Activated T-helper 1 cell treated with Interleukin-2 at 50 U/mL for 16 hours (primary cell): ENCODE data around the gene SSX2IP.
"Not testable (repeated sequence)": the region's sequence is repeated elsewhere in the genome, so short reads cannot be mapped to it uniquely, and the experiment has no call there.

Source experiments
- DNase-seq: peaks from one replicate; pipeline ENCODE4 v3.0.0-alpha.2; 2020; ENCODE audit warnings: low read depth

Gene SSX2IP

DNA sequence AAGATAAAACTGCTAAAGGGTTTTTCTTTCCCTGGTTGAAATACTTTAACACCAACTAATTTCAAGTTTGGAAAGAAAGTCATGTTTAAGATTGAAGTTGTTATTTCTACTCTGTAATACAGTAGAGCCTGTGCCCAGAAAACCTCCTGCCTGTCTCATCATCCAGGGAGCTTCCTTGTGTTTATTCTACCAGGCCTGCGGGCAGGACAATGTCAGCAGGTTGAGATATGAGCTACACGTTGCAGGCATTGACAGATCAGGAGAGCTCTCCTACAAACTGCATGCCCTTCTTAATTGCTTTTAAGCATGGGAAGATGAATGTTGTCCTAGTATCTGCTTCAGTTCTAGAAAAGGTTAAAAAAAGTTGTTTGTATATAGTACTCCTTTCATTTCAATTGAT lies 72.9 kb downstream of the SSX2IP start:
- DNase-seq = no peak

DNA sequence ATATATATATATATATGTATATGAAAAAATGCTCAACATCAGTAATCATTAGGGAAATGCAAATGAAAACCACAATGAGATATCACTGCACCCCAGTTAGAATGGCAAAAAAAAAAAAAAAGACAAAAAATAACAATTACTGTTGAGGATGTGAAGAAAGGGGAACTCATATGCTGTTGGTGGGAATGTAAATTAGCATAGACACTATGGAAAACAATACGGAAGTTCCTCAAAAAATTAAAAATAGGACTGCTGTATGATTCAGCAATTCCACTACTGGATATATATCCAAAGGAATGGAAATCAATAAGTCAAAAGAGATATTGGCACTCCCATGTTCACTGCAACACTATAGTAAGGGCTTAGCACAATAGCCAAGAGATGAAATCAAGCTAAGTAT lies 74.5 kb downstream of the SSX2IP start:
- no peak for DNase-seq

DNA sequence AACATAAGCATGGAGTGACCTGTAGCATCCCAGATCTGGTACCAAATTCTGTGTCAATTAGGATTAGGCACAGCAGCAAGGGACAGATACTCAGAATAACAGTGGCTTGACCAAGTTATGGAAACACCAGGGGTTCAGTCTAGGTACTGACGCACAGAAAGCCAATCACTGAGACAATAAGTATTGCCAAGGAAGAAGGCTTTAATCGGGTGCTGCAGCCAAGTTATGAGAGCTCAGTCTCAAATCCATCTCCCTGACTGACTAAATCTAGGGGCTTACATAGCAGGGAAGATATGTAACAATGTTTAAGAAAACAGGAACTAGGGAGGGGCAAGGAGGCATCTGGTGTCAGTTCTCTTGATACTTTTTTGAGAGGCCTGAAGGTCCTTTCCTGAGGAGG lies 76.4 kb downstream of the SSX2IP start:
- DNase-seq = no peak

DNA sequence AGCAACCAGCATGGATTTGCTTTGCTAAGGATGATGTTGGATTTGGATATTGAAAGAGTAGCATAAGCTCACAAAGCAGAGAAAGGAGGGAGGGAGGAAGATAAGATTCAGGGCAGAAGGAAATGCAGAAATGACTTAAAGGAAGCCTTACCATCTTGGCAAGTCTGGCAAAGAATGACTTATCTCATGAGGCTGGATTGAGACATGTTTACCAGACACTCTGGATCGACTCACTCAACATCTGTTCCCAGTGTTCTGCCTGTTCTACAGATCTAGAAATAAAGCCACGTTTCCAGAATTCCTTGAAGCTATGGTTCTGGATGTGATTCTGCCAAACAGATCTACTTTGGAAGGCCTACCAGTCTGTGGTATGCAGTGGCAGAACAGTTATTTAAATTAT lies 77.2 kb downstream of the SSX2IP start:
- no peak for DNase-seq

DNA sequence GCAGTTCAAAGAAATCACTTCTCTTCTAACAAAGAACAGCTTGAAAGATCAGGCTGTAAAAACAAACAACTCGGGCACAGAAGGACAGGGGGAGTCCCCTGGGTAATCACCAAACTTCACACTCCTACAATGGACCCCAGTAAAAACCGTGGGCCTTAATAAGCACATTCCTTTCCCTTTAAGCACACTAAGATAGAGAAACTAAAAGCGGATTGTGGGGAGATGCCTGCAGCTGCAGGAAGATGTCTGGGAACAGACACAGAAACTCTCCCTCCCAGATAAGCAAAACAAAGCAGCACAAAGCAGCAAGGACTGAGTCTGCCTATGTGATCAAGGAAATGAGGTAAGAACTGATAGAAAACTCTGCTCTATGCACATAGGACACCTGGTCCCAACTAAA lies 78.5 kb downstream of the SSX2IP start:
- DNase-seq = no peak

DNA sequence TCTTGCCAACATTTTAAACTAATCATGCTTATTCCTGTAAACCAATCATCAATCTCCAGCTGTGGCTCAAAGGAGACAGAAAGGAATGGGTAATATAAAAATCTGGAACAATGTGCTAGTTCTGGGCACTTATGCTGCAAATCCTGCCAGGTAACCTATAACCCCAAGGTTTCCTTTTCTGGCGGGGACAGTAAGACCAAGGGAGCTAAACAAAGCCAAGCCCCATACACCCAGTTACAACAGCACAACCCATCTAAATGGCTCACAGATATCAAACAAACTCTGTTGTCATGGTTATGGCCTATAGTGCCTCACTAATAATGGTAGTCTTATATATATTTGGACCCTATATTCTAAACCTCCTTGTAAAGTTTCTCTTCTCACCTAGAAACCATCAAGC lies 79.2 kb downstream of the SSX2IP start:
- no peak for DNase-seq

DNA sequence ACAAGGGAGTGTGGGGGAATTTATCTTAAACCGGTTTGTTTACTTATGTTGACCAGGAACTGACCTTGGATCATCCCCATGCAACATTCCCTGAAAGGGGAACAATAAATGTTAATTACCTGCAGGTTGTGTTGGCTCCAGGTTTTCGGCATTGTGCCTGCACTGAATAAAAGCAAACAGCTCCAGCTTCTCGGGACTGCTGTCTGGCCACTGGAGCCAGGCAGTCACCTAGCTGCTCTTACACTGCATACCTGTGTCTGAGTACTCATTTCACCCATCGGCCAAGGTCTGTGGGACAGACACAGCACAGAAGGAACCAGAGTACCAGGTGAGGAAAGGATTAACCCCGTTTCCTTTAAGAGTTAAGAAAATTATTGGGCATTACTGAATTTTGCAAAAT lies 83.3 kb downstream of the SSX2IP start:
- DNase-seq = no peak

DNA sequence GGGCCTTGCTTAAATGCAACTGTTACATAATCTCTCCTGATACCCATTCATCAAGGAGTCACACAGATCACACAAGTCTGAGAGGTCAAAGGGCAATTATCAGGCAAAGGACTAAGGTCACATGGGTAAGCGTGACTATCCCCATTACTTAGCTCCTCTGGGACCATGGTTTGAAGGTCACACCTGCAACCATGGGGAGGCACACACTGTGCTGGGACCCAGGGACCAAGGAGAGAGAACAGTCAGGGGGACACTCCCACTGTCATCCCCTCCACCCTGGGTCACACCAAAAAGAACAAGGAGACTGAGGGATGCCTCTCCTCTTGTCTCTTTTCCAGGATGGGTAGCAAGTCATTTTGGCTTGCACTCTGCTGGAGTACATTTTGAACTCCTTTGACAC lies 85.1 kb downstream of the SSX2IP start:
- DNase-seq = no peak

DNA sequence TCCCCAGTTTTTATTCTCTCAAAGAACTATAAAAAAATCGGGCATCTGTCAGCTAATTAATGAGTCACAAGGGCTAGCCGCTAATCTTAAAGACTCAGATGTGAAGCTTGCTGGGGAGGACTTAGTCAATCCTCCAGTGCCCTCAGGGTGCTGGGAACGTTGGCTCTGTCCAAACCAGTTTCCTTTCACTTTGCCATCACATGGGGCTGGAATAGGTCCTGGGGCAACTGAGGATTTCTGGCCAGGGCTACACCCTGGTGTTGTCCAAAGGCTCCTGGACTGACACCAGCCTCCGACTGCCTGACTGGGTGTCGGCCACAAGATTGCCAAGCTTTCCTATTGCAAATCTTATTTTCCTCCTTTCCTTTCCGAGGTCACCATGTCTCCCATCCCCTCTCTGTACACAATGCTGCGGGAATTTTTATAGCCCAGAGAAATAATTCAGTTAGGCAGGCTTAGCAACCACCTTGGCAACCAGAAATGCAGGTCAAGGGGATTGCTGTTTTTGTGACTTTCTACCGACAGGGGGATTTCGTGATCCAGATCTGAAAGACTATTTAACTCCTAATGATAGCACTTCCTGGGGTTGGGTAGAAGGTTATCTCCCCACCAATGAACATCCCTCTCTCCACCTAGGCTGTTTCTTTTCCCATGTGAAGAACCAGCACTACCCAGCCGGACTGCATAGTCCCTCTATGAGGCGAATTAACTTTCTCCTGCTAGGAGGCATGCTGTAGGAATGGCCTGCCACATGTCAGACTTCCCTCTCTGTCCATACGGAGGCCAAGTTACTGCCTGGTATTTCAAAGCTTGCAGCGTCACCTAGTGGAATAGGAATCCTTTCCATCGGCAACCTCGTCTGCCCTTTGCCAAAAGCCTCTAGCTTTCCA lies 86.1 kb downstream of the SSX2IP start:
- DNase-seq = no peak

DNA sequence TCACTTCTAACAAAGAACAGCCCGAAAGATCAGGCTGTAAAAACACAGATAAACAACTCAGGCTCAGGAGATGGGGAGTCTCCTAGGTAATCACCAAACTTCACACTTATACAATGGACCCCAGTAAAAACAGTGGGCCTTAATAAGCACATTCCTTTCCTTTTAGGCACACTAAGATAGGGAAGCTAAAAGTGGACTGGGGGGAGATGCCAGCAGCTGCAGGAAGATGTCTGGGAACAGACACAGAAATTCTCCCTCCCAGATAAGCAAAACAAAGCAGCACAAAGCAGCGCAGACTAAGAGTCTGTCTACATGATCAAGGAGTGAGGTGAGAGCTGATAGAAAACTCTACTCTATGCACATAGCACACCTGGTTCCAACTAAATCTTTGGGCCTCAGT lies 87.0 kb downstream of the SSX2IP start:
- no peak for DNase-seq

DNA sequence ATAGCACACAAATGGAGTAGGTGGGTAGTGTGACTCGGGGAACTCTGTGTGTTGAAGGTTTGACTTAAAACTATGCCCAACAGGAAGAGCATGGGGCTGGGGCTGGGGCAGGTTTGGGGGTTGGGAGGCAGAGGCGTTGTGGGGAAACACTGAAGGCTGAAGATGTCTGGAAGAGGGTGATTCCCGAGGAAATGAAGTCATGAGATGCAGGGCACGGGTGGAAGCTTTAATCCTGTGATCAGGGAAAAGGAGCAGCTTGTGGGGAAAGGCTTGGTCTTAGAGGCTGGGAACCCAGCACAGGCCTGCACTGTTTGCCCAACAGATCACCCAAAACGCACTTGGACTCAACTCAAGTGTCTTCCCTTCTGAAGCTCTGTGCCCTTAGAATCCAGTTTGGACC lies 89.5 kb downstream of the SSX2IP start:
- DNase-seq = no peak

DNA sequence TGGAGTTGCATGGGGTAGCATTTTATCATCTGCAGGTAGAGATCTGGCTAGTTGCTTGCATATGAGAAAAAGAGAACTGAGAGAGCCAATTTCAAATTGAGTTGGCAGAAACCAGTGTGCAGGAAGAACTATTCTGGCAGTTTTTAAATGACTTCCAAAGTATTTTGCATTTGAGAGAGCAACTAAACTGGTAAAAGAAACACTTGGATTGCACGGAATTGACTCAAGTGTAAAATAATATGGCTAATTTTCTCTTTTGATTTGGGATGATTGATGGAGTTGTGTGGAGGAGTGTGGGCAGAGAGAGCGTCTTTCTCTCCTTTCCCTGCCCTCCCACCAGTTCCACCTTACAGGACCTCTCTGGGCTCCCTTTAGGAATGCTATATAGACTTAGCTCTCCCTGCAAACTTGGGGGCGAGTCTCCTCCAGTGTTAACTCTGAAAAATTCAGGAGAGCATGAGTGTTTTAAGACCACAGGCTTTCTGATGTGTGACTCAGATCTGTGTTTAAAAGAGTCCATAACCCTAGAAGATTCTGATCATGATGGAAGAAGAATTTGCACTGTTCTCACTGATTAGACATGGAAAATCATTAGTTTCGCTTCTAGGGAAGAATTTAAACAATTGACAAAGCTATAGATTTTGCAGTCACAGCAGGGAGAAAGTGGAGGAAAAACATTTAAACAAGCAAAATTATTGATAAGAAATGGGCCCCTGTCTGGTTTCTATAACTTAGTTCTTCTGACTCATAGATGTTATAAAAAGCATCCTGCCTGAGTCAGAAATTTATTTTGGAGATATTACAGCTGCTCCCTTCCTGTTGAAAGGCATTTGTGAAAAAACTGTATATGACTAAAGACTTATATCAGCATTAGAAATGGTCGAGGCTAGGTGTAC lies 91.2 kb downstream of the SSX2IP start:
- DNase-seq = no peak

DNA sequence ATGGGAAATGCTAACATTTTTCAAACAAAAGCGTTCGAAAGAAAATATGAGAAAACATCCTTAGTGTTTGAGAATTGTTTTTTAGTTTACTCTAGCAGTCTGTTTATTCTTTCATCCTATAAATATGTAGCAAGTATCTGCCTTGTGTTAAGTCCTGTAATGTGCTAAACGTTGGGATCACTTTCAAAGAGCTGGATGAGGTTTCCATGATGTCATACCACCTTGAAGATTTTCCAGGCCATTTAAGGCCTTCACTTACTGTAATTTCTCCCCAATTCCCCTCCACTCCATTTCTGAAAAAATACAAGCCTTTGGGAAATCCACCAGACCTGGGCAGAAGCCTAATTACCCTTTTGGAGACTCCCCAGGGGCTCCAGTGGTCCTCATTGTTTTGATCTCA lies 91.8 kb downstream of the SSX2IP start:
- no peak for DNase-seq

DNA sequence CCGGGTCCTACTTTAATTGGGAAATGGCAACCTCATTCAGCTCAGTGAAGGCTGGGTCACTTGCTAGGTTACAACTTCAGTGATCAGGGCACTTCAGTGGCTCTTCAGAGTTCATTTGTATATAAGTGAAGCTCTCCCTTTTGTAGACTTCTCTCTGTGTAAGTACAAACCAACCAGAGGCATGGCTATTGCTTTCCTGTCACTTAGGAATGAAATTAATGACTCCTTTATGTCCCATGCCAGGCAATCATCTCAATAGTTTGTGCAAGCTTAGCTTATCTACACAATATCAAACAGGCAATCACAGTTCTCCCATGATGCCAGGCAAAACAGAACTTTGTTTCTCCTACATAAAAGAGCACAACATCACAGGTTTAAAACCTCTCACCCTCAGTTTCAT lies 93.2 kb downstream of the SSX2IP start:
- DNase-seq = no peak

DNA sequence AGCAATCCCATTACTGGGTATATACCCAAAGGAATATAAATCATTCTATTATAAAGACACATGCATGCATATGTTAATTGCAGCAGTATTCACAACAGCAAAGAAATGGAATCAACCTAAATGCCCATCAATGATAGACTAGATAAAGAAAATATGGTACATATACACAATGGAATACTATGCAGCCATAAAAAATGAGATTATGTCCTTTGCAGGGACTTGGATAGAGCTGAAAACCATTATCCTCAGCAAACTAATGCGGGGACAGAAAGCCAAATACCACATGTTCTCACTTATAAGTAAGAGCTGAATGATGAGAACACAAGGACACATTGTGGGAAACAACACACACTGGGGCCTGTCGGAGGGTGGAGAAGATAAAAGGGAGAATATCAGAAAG lies 95.3 kb downstream of the SSX2IP start:
- DNase-seq = not testable (repeated sequence)
